Erythroblast (primary cell): ENCODE results near the gene ITGB2.

Experiments
- GATA1 ChIP-seq: IDR thresholded peaks from 2 replicates; pipeline ENCODE4 v1.6.1; 2011; ENCODE audit warnings: low read depth, mild to moderate bottlenecking, control low read depth, low read length, moderate library complexity
- POLR2A ChIP-seq: IDR thresholded peaks from 2 replicates; pipeline ENCODE4 v1.6.1; 2011; ENCODE audit warnings: mild to moderate bottlenecking, low read length

DNA sequence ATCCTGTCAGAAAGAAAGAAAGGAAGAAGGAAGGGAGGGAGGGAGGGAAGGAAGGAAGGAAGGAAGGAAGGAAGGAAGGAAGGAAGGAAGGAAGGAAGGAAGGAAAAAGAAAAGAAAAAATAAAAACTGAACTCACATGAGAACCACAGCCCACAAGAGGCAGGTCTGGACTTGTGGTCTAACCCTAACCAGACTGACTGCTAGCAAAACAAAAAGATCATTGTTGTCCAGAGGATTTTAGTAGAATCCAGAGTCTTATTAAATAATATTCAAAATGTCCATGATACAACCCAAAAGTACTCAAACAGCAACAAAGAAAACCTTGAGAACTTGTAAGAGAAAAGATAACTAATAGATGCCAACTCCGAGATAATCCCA, 4.7 kb upstream of the ITGB2 start:
- TF ChIP-seq POLR2A (no peak), GATA1 (no peak)
